ENCODE results near the gene ZNF813.

Gene ZNF813

DNA sequence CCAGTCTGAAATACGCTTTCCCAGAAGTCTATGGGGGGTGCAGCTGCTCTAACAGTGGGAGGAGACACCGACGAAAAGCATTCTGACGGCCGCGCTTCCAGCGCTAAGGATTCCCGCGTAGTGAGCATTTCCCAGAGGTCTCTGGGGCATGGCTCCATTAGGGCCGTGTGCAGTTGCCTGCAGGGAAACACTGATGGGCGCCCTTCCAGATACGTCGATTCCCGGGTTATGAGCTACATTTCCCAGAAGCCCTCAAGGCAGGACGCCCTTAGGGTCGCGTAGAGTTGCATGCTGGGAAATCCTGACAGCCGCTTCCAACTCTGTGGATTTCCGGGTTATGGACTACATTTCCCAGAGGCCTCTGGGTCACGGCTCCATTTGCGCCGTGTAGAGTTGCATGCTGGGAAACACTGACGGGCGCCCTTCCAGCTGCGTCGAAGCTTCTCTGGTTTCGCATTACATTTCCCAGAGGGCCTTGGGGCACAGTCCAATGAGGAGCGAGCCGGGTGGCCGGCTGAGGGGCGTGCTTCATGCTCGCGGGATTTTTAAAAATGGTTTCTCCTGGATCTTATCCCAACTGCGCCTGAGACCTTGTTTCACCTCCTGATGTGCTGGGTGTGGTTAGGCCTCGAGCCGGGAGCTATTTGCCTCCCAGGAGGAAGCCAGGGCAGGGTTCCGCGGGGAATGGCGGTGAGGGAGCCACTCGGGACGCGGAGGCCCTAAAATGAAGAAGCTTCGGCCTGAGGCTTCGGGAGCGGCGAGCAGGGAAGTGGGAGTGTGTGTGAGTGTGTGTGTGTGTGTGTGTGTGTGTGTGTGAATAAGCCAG, 53.2 kb downstream of the ZNF813 start:
- no peak for DNase-seq (ENCODE audit: low spot score)

- no peak for DNase-seq (ENCODE audit: low spot score)
These were observed 54.1 kb downstream of the ZNF813 start for GRCh38 chr19:53521373-53522202.

- DNase-seq (ENCODE audit: low spot score): no peak
These were observed 58.4 kb downstream of the ZNF813 start for GRCh38 chr19:53525922-53526321.

DNA sequence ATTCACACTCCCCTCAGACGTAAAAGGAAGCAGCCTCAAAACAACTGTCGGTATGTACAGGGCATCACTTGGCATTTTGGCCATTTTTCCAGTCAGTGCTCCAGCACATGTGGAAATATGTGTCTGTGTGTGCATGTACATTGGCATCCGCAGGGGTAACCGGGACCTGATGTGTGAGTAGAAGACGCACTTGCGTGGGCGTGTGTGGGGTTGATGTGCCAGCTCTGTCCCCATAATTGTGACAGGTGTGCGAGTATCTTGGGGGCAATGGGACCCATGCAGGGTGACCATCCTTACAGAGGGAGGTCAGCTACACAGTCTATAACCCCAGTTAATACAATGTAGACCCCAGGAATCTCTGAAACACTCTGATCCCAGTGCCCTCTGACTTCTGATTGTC, 63.1 kb downstream of the ZNF813 start:
- no peak for DNase-seq (ENCODE audit: low spot score)

- DNase-seq (ENCODE audit: low spot score): no peak
These were observed 63.9 kb downstream of the ZNF813 start for GRCh38 chr19:53531457-53531856.

- no peak for DNase-seq (ENCODE audit: low spot score)
These were observed 64.8 kb downstream of the ZNF813 start for GRCh38 chr19:53532362-53532761.

- no peak for DNase-seq (ENCODE audit: low spot score)
These were observed 68.7 kb downstream of the ZNF813 start for GRCh38 chr19:53536225-53536548.

- no peak for DNase-seq (ENCODE audit: low spot score)
These were observed 69.6 kb downstream of the ZNF813 start for GRCh38 chr19:53537121-53537520.

GRCh38 chr19:53537521-53538377, 70.2 kb downstream of the ZNF813 start, which contains the start of gene ZNF331:
TSS of gene ZNF331 (plus strand) at chr19:53538145. CDS start at chr19:53569377, 31,232 bp downstream.
- no peak for DNase-seq (ENCODE audit: low spot score)

- no peak for DNase-seq (ENCODE audit: low spot score)
These were observed 71.0 kb downstream of the ZNF813 start for GRCh38 chr19:53538378-53539109.

- no peak for DNase-seq (ENCODE audit: low spot score)
These were observed 72.6 kb downstream of the ZNF813 start for GRCh38 chr19:53540091-53540490.

DNA sequence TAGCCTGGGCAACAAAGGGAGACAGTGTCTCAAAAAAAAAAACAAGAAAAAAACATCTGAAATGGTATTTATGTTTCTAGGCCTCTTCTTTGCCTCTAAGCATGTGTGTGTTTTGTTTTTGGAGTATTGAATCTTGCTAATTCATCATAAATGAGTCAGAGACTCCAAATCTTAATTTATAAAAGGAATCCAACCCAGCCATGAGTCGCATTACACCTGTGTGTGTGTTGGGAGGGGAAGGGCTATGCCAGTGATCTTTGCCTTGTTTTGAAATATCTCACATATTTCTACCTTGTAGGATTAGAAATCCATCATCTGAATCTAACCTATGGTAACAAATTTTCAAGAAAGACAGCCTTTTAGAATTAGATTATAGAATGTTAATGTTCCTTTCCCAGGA, 74.4 kb downstream of the ZNF813 start:
- DNase-seq (ENCODE audit: low spot score): no peak

DNA sequence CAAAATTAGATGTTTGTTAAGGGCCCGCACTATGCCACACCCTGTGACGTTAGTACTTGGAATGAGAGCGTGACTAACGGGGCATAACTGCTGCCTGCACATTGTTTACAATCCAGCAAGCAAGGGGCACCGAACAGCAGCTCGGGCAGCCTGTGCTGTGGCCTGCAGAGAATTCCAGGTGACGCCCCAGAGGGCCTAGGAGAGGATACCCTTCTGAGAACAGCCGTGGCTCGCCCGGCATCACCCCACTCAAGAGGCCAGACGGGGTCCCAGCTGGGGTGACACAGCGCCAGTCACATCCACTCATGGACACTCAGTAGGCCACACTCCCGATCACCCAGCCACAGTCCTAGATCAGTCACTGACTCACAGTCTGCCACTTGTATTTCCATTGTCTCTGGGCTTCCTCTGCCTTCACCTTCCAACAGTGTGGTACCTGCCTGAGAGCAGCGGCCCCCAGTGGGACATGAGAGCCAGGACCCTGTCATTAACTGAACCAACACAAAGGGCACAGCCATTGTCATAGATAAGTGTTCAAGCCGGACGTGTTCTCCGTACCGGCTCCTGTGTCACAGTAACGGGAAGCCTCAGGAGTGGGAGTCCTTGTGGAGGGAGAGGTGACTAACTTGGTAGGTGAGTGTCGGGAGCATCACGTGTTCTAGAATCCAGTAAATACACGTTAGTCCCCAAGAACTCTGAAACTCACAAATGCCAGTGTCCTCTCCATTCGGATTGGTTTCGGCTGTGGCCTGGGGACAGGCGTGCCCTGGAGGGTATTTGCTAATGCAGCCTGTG, 77.9 kb downstream of the ZNF813 start:
- DNase-seq (ENCODE audit: low spot score): peak; percentile 28
